Transverse colon (tissue), 4 donors: Measurements from ENCODE around the gene DOLK.

ENCODE experiments used
- CTCF ChIP-seq, 5 experiments: fragments of 200-600 bp in 3 of 5; fragments of 450-650 bp in 2 of 5; sonication (generic) in 3 of 5; IDR thresholded peaks; 1 replicate in 2 of 5; 2 replicates in 3 of 5; pipeline ENCODE4 v1.5.1; 2016 to 2017; ENCODE audit warnings: antibody characterized with exemption in 5 of 5, inconsistent platforms in 3 of 5, mild to moderate bottlenecking in 2 of 5, moderate library complexity in 1 of 5
- EP300 ChIP-seq: sonication (generic); formaldehyde crosslinking; IDR thresholded peaks from one replicate; pipeline ENCODE4 v1.6.1; 2017; ENCODE audit warnings: antibody characterized with exemption, low read depth
- POLR2A ChIP-seq: fragments of 450-650 bp; IDR thresholded peaks from one replicate; pipeline ENCODE4 v1.6.1; 2016; ENCODE audit warnings: antibody characterized with exemption, mild to moderate bottlenecking, moderate library complexity
- POLR2AphosphoS5 ChIP-seq, 3 donors: sonication (generic); formaldehyde crosslinking; IDR thresholded peaks; one replicate each; pipeline ENCODE4 v1.6.1; 2016; ENCODE audit warnings: antibody characterized with exemption in 3 of 3

GRCh38 chr9:128987805-128988204 lies 40.4 kb upstream of the DOLK start:
- peak in 1 of 3 donors; percentile 29 for TF ChIP-seq POLR2AphosphoS5 (IDR thresholded peaks at IDR 0.05)
- TF ChIP-seq CTCF (IDR thresholded peaks at IDR 0.05), result no peak
- no peak for TF ChIP-seq POLR2A
- TF ChIP-seq EP300, result no peak
